HL-60 (cell line): ENCODE results near the gene ARSG.

Experiments used
- GABPA ChIP-seq: IDR thresholded peaks from 2 replicates; pipeline ENCODE4 v1.6.1; 2012; ENCODE audit warnings: low read depth
- TF ChIP-seq, protein P1 (sequence below): IDR thresholded peaks from 2 replicates; pipeline ENCODE4 v1.6.1; 2012; ENCODE audit warnings: low read depth; ENCODE audit not compliant: insufficient replicate concordance
- TF ChIP-seq, protein P2 (sequence below): IDR thresholded peaks from one replicate; pipeline ENCODE4 v1.5.1; 2011; ENCODE audit warnings: low read length, control low read depth, inconsistent platforms; ENCODE audit not compliant: insufficient read depth

DNA sequence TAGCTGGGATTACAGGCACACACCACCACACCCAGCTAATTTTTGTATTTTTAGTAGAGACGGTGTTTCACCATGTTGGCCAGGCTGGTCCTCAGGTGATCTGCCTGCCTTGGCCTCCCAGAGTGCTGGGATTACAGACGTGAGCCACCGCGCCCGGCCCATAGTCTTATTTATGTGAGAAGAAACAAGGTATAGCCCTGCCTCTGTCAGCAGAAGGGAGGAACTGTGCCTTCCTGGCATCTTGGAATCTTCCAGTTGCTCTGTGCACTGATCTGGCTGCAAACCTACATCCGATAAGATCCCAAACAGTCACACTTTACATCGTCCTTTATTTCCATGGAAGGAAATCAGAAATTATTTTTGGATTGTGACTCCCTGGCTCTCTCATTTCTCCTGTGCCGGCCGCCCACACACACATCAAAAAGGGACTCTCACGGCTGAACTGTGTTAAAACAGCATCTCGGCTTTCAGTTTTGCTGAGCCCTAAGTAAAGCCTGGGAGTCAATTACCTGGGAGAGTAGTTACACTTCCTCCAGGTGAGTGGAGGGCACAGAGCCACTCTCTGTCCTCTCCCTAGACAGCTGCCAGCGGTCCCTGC lies 142.7 kb downstream of the ARSG start:
- TF ChIP-seq, protein P1, sequence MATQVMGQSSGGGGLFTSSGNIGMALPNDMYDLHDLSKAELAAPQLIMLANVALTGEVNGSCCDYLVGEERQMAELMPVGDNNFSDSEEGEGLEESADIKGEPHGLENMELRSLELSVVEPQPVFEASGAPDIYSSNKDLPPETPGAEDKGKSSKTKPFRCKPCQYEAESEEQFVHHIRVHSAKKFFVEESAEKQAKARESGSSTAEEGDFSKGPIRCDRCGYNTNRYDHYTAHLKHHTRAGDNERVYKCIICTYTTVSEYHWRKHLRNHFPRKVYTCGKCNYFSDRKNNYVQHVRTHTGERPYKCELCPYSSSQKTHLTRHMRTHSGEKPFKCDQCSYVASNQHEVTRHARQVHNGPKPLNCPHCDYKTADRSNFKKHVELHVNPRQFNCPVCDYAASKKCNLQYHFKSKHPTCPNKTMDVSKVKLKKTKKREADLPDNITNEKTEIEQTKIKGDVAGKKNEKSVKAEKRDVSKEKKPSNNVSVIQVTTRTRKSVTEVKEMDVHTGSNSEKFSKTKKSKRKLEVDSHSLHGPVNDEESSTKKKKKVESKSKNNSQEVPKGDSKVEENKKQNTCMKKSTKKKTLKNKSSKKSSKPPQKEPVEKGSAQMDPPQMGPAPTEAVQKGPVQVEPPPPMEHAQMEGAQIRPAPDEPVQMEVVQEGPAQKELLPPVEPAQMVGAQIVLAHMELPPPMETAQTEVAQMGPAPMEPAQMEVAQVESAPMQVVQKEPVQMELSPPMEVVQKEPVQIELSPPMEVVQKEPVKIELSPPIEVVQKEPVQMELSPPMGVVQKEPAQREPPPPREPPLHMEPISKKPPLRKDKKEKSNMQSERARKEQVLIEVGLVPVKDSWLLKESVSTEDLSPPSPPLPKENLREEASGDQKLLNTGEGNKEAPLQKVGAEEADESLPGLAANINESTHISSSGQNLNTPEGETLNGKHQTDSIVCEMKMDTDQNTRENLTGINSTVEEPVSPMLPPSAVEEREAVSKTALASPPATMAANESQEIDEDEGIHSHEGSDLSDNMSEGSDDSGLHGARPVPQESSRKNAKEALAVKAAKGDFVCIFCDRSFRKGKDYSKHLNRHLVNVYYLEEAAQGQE = no peak
- TF ChIP-seq, protein P2, sequence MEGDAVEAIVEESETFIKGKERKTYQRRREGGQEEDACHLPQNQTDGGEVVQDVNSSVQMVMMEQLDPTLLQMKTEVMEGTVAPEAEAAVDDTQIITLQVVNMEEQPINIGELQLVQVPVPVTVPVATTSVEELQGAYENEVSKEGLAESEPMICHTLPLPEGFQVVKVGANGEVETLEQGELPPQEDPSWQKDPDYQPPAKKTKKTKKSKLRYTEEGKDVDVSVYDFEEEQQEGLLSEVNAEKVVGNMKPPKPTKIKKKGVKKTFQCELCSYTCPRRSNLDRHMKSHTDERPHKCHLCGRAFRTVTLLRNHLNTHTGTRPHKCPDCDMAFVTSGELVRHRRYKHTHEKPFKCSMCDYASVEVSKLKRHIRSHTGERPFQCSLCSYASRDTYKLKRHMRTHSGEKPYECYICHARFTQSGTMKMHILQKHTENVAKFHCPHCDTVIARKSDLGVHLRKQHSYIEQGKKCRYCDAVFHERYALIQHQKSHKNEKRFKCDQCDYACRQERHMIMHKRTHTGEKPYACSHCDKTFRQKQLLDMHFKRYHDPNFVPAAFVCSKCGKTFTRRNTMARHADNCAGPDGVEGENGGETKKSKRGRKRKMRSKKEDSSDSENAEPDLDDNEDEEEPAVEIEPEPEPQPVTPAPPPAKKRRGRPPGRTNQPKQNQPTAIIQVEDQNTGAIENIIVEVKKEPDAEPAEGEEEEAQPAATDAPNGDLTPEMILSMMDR = no peak
- no peak for TF ChIP-seq GABPA
